K562 (cell line): ENCODE data around the gene ACTR1B. TPM values are rescaled to one million over a fixed set of nuclear protein-coding genes. Genes with fewer than 3 reads are reported as not detected.
A peak's percentile ranks its signal among the peaks of the same experiment; 100 is the strongest.

Source experiments
- ATF7 ChIP-seq: fragments of 450-650 bp; IDR thresholded peaks from 2 replicates; pipeline ENCODE4 v1.7.1; 2014; ENCODE audit warnings: mild to moderate bottlenecking, moderate library complexity
- COPS2 ChIP-seq: fragments of 450-650 bp; conservative IDR thresholded peaks from 2 replicates; pipeline ENCODE4 v1.6.1; 2016; ENCODE audit warnings: mild to moderate bottlenecking, moderate library complexity
- CXXC5 ChIP-seq: fragments of 250-450 bp; sonication (Bioruptor Pico); IDR thresholded peaks from 2 replicates; pipeline ENCODE4 v1.8.0; 2022; ENCODE audit warnings: inconsistent platforms, mild to moderate bottlenecking, moderate library complexity
- GABPB1 ChIP-seq: sonication (generic); formaldehyde crosslinking; IDR thresholded peaks from 2 replicates; pipeline ENCODE4 v1.8.0; 2022; ENCODE audit warnings: mild to moderate bottlenecking, missing genetic modification reagents
- HDAC8 ChIP-seq: fragments of 450-650 bp; IDR thresholded peaks from 2 replicates; pipeline ENCODE4 v1.6.1; 2016; ENCODE audit warnings: mild to moderate bottlenecking, missing genetic modification characterization, moderate library complexity, missing compliant biosample characterization
- HMGN3 ChIP-seq: IDR thresholded peaks from 2 replicates; pipeline ENCODE4 v1.6.1; 2011; ENCODE audit warnings: borderline replicate concordance, low read depth, mild to moderate bottlenecking, mixed read lengths, low read length; ENCODE audit not compliant: insufficient read length; ENCODE audit errors: extremely low read depth
- ILF3 ChIP-seq: fragments of 450-650 bp; IDR thresholded peaks from 2 replicates; pipeline ENCODE4 v1.6.1; 2018; ENCODE audit warnings: antibody characterized with exemption, mild to moderate bottlenecking, moderate library complexity, borderline replicate concordance
- MAFG ChIP-seq: fragments of 450-650 bp; conservative IDR thresholded peaks from 2 replicates; pipeline ENCODE4 v1.6.1; 2016; ENCODE audit warnings: missing genetic modification characterization, missing compliant biosample characterization
- MAZ ChIP-seq, 2 experiments: fragments of 450-650 bp in 1 of 2; sonication (generic) in 1 of 2; formaldehyde crosslinking; IDR thresholded peaks in 1 of 2; conservative IDR thresholded peaks in 1 of 2; 2 replicates each; pipeline versions ENCODE4 v1.4.0 to v1.5.0; 2020; ENCODE audit warnings: mild to moderate bottlenecking in 1 of 2, missing genetic modification reagents in 1 of 2
- MEF2A ChIP-seq: IDR thresholded peaks from 2 replicates; pipeline ENCODE4 v1.6.1; 2011; ENCODE audit warnings: low read depth, mild to moderate bottlenecking, low read length, moderate library complexity; ENCODE audit not compliant: control insufficient read depth
- NFXL1 ChIP-seq: fragments of 450-650 bp; formaldehyde crosslinking; IDR thresholded peaks from 2 replicates; pipeline ENCODE4 v1.4.0; 2021; ENCODE audit warnings: mild to moderate bottlenecking
- PHF21A ChIP-seq: fragments of 450-650 bp; IDR thresholded peaks from 2 replicates; pipeline ENCODE4 v1.6.1; 2017; ENCODE audit warnings: low read depth, borderline replicate concordance
- PHTF2 ChIP-seq: fragments of 250-450 bp; sonication (Bioruptor Pico); IDR thresholded peaks from 2 replicates; pipeline ENCODE4 v1.5.0; 2021; ENCODE audit warnings: mild to moderate bottlenecking
- SIN3B ChIP-seq: fragments of 450-650 bp; IDR thresholded peaks from 2 replicates; pipeline ENCODE4 v1.6.1; 2017; ENCODE audit warnings: low read depth, mild to moderate bottlenecking, moderate library complexity
- SRSF1 ChIP-seq: fragments of 200-400 bp; formaldehyde crosslinking; IDR thresholded peaks from 2 replicates; pipeline ENCODE4 v1.6.1; 2017; ENCODE audit warnings: mild to moderate bottlenecking, low read depth, low read length, moderate library complexity
- TOE1 ChIP-seq, 2 experiments: fragments of 450-650 bp in 1 of 2; sonication (generic) in 1 of 2; formaldehyde crosslinking in 1 of 2; IDR thresholded peaks; 2 replicates each; pipeline versions ENCODE4 v1.7.1 to v1.8.0; 2016 to 2022; ENCODE audit warnings: borderline replicate concordance in 2 of 2, mild to moderate bottlenecking in 2 of 2, antibody characterized with exemption in 1 of 2, inconsistent platforms in 1 of 2, low read depth in 1 of 2, missing genetic modification reagents in 1 of 2, moderate library complexity in 1 of 2
- ZC3H4 ChIP-seq: sonication (generic); formaldehyde crosslinking; IDR thresholded peaks from 2 replicates; pipeline ENCODE4 v1.9.0; 2021; ENCODE audit warnings: missing genetic modification reagents, borderline replicate concordance
- ZNF23 ChIP-seq: fragments of 250-450 bp; sonication (Bioruptor Pico); IDR thresholded peaks from 2 replicates; pipeline ENCODE4 v1.4.0; 2020; ENCODE audit warnings: mild to moderate bottlenecking
- ZNF764 ChIP-seq: fragments of 250-450 bp; sonication (Bioruptor Pico); IDR thresholded peaks from 2 replicates; pipeline ENCODE4 v1.4.0; 2020; ENCODE audit warnings: low read depth, mild to moderate bottlenecking, moderate library complexity
- ZSCAN29 ChIP-seq: fragments of 450-650 bp; IDR thresholded peaks from 2 replicates; pipeline ENCODE4 v1.6.1; 2017
- ZZZ3 ChIP-seq: fragments of 450-650 bp; IDR thresholded peaks from 2 replicates; pipeline ENCODE4 v1.6.1; 2016; ENCODE audit warnings: antibody characterized with exemption, mild to moderate bottlenecking, moderate library complexity
- polyA plus RNA-seq, 8 experiments: library from polyadenylated mRNA; depleted of rRNA in 4 of 8; stranded (reverse) in 5 of 8; unstranded in 3 of 8; fragments of >200 nt; fragmentation: Nextera tagmentation in 2 of 8; fragmentation: Illumina TruSeq in 1 of 8; extraction: Ambion mirVana in 2 of 8; extraction: Trizol in 1 of 8; gene quantifications; 2 replicates each; pipeline versions ENCODE4 v1.2.1 to v1.2.3, GENCODE V29; 2011 to 2014; ENCODE audit warnings: inconsistent platforms in 1 of 8, missing spikeins in 1 of 8
- total RNA-seq, 7 experiments: library from RNA; depleted of rRNA in 6 of 7; stranded (reverse); fragments of >200 nt in 6 of 7; fragmentation: Illumina TruSeq in 2 of 7; extraction: Trizol in 2 of 7; gene quantifications; 2 replicates each; pipeline versions ENCODE4 v1.2.1 to v1.2.3, GENCODE V29; 2011 to 2021; ENCODE audit warnings: low replicate concordance in 1 of 7
- TF ChIP-seq, protein P1 (sequence below): sonication (generic); formaldehyde crosslinking; IDR thresholded peaks from 2 replicates; pipeline ENCODE4 v1.4.0; 2020; ENCODE audit warnings: mild to moderate bottlenecking, missing genetic modification reagents
- TF ChIP-seq, protein P2 (sequence below): fragments of 250-450 bp; sonication (Bioruptor Pico); IDR thresholded peaks from 2 replicates; pipeline ENCODE4 v1.4.0; 2020; ENCODE audit warnings: mild to moderate bottlenecking, moderate library complexity, borderline replicate concordance

The ACTR1B gene
- total and polyA plus RNA-seq, 9 of the 15 experiments (the other 6 are each of a cell fraction or from before 2014, with no cell fraction given), result 0.49 to 42.3 (median 22.5) TPM

DNA sequence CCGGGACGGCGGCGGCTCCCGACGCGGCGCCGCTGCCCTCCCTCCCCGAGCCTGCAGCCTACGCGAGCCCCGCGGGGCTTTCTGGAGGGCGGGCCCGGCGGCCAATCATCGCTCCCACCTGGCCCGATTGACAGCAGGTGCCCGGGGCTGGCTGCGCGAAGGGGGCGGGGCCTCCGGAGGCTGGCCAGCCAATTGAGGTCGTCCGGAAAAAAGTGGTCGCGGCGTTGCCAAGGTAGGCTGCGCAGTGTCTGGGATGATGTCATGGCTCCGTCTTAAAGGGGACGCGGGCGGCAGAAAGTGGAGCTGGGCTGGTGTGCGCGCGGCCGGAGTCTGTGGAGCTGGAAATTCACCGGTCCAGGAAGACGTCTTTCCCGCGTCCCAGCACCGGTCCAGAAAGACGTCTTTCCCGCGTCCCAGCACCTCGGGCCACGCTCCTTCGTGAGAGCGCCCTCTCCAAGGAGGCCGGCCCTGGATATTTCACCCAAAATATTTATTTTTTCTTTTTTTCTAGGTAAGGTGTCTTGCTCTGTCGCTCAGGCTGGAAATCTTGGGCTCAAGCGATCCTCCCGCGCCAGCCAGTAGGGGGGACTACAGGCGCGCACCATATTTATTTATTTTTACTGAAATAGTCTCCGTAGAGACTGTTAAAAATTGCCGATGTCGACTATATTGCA is at the start of gene ACTR1B (continued):
- TF ChIP-seq ILF3 (no peak; the same call in 1 of the 2 replicates), MAZ (CRISPR knock-in tag; conservative IDR thresholded peaks at IDR 0.05 in 1 of 2, IDR thresholded peaks at IDR 0.05 in 1 of 2) (peak in 1 of 2 experiments; percentile 43; a peak in 1 of 4 replicates), GABPB1 (CRISPR knock-in tag) (peak; percentile 78), ZNF23 (no peak), PHF21A (no peak), SIN3B (0 out of 2 replicates have a peak, but pooled peaks have one; percentile 21), ZNF764 (CRISPR knock-in tag) (no peak), ZC3H4 (CRISPR knock-in tag) (no peak), MAFG (tag) (no peak), NFXL1 (CRISPR knock-in tag) (no peak), ZZZ3 (no peak), PHTF2 (CRISPR knock-in tag) (no peak), HMGN3 (peak; percentile 91), CXXC5 (CRISPR knock-in tag) (peak; percentile 87), TOE1 (IDR thresholded peaks at IDR 0.05; ENCODE audit: borderline replicate concordance) (peak; percentile 81; the same call in 1 of the 2 replicates), TOE1 (CRISPR knock-in tag; IDR thresholded peaks at IDR 0.05; ENCODE audit: borderline replicate concordance, low read depth) (no peak), COPS2 (no peak), SRSF1 (no peak), MEF2A (no peak), HDAC8 (tag) (no peak), ATF7 (peak; percentile 99), ZSCAN29 (no peak)
- TF ChIP-seq, protein P1, sequence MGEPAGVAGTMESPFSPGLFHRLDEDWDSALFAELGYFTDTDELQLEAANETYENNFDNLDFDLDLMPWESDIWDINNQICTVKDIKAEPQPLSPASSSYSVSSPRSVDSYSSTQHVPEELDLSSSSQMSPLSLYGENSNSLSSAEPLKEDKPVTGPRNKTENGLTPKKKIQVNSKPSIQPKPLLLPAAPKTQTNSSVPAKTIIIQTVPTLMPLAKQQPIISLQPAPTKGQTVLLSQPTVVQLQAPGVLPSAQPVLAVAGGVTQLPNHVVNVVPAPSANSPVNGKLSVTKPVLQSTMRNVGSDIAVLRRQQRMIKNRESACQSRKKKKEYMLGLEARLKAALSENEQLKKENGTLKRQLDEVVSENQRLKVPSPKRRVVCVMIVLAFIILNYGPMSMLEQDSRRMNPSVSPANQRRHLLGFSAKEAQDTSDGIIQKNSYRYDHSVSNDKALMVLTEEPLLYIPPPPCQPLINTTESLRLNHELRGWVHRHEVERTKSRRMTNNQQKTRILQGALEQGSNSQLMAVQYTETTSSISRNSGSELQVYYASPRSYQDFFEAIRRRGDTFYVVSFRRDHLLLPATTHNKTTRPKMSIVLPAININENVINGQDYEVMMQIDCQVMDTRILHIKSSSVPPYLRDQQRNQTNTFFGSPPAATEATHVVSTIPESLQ (CRISPR knock-in tag), result no peak
- TF ChIP-seq, protein P2, sequence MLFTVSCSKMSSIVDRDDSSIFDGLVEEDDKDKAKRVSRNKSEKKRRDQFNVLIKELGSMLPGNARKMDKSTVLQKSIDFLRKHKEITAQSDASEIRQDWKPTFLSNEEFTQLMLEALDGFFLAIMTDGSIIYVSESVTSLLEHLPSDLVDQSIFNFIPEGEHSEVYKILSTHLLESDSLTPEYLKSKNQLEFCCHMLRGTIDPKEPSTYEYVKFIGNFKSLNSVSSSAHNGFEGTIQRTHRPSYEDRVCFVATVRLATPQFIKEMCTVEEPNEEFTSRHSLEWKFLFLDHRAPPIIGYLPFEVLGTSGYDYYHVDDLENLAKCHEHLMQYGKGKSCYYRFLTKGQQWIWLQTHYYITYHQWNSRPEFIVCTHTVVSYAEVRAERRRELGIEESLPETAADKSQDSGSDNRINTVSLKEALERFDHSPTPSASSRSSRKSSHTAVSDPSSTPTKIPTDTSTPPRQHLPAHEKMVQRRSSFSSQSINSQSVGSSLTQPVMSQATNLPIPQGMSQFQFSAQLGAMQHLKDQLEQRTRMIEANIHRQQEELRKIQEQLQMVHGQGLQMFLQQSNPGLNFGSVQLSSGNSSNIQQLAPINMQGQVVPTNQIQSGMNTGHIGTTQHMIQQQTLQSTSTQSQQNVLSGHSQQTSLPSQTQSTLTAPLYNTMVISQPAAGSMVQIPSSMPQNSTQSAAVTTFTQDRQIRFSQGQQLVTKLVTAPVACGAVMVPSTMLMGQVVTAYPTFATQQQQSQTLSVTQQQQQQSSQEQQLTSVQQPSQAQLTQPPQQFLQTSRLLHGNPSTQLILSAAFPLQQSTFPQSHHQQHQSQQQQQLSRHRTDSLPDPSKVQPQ (CRISPR knock-in tag), result no peak
